Inflammatory macrophage (primary cell): Measurements from ENCODE around the gene ADAM23.

ENCODE experiments used
- DNase-seq, 2 donors: peaks; one replicate each; pipeline ENCODE4 v3.0.0-alpha.2; 2020 to 2022

ADAM23 gene

GRCh38 chr2:206657087-206657486 is 213.8 kb downstream of the ADAM23 start:
- DNase-seq: no peak

GRCh38 chr2:206665251-206665650 is 221.9 kb downstream of the ADAM23 start:
- DNase-seq: no peak
